ENCODE measurements around the gene DSCAM.

The DSCAM gene

DNA sequence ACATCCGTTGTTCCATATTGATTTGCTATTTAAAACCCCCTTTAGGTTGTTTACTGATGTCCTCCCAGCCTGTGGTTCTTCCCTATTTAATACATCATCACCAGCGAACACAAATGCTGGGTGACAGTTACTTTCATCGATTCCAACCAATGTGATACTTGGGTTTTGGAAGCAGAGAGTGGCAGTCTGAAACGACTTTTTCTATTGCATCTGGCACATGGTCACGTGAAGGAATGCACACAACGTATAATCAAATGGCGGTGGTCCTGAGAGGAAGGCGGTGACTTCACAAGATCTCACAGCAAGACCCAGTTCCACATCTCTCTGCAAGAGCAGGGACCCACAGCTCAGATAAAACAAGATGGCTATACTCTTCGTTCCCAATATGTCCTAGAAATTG lies 213.9 kb downstream of the DSCAM start:
- H3K27ac ChIP-seq, result no peak overlapping the region

DNA sequence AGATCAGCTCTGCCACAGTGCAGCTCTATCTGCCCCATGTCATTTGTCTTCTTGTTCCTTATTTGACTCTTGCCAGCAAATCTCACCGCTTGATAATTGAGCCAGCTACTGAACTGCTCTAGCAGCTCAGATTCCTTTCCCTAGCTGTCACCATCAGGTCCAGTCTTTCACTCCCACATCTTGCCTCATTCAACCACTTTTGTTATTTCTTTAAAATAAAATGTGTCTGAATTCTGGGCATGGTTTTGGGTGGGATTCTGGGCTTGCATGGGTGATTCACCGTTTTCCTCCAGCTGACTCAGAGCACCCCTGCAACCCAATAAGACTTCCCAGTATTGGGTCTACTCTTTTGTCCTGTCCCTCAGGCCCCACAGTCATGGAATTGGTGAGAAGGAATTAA lies 215.7 kb downstream of the DSCAM start:
- H3K4me3 ChIP-seq, result no peak overlapping the region
- no peak overlapping the region for H3K27ac ChIP-seq

More for the DNA sequence above, 213.9 kb downstream of the DSCAM start:
- H3K4me3 ChIP-seq, result no peak overlapping the region

DNA sequence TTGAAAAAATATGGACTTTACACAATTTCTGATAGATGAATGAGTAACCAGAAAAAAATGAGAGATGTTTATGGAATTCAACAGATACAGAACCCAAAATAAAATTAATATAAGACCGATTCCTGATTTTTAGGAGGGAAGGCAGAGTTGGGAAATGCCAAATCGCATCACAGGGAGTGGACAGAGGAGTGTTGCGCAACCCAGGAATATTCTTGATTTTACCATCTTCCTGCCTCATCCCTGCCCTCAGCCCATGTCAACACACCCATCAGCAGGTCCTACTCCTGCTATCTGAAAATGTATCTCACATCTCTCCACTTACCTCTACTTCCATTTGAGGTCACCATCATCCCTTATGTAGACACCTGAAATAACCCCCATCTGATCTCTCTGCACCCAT lies 221.0 kb downstream of the DSCAM start:
- H3K4me3 ChIP-seq, result no peak overlapping the region

DNA sequence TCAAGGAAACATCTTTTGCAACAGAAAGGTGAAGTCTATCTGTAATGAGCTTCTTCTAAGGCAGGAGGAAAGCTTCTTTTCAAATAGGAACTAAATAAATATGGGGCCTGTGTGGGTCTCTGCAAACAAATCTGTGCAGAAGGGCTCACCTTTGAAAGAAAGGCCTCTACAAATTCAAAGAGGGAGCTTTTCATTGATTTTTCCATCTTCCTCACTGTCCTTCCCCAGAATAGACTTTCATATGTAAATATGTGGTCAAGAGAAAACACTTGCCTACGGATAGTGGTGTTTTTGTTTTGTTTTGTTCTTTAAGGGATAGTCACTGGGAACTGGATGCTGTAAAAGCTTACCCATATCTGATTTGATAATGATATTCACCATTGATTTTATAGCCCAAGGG lies 223.4 kb downstream of the DSCAM start:
- no peak overlapping the region for H3K27ac ChIP-seq

More for the DNA sequence above, 221.0 kb downstream of the DSCAM start:
- H3K27ac ChIP-seq, result no peak overlapping the region

DNA sequence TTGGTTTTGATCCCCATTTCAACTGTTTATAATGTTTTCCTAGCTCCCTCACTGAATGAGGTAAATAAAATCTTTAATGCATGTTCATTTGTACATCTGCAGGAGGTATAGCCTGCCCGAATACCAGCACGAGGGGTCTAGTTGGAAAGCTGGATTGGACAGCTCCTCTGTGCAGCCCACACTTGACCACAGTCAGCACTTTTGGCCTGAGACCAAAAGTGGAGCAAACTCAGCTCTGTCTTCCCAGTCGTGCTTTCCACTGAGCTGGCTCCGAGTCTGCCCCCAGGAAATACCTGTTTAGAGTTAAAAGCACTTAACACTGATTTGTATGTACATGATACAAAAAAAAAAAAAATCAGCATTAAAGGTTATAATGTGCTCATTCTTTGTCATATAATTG lies 224.4 kb downstream of the DSCAM start:
- H3K4me3 ChIP-seq, result no peak overlapping the region
- no peak overlapping the region for H3K27ac ChIP-seq

More for the DNA sequence above, 223.4 kb downstream of the DSCAM start:
- H3K4me3 ChIP-seq, result no peak overlapping the region

DNA sequence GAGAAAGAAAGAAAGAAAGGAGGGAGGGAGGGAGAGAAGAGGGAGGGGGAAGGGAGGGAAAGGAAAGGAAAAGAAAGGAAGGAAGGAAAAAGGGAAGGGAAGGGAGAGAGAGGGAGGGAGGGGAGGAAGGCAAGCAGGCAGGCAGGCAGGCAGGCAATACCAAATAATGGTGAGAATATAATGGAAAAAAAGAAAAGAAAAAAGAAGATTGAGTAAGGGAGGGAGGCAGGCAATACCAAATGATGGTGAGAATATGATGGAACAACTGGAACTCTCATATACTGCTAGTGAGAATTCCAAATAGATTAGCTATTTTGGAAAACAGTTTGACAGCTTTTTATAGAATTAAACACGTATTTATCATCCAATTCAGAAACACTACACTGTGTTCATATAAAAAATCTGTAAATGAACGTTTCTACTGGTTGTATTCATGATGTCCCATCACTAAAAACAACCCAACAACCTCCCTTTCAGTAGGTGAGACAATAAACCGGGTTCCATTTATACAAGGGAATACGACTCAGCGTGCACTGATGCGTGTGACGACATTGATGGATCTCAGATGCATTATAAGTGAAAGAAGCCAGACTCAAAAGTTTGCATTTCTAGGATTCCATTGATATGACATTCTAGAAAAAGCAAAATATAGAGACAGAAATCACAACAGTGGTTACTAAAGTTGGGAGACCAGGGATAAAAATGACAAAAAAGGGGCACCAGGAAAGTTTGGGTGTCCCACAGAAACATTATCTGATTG lies 226.4 kb downstream of the DSCAM start:
- Histone ChIP-seq H3K4me3 (no peak overlapping the region), H3K27ac (no peak overlapping the region)

DNA sequence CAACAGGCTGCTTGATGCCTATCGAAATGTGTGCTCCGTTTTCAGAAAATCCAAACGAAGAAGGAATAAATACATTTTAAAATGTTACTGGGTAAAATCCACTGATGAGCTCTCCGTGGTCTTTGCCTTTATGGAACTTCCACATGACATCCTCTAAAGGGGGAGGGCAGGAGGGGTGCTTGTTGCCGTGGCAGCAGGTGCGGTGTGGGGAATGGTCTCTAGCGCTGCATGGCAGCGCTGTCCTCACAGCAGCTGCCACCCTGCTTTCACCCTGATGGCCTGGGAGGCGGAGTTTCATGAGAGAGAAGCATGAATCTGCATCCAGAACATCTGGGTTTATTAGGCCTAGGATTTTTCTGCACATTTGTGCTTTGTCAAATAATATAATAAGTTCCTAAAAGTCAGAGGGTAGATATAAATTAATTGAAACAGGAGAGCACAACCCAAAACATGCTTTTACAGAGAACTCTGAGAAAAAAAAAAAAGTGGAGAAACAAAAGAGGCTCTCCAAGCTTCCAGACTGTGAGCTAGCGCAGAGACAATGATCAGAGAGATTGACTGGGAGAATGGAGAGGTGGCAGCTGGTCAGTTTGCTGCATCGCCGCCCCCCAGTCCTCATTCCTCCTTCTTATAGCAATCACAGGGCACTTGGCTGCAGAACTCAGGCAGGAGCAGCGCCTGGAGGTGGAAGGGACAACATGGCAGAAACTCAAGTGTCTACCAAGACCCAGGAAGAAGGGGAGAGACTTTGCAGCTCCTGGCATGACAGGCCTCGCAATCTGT lies 228.6 kb downstream of the DSCAM start:
- H3K4me3 ChIP-seq, result no peak overlapping the region
- no peak overlapping the region for H3K27ac ChIP-seq

DNA sequence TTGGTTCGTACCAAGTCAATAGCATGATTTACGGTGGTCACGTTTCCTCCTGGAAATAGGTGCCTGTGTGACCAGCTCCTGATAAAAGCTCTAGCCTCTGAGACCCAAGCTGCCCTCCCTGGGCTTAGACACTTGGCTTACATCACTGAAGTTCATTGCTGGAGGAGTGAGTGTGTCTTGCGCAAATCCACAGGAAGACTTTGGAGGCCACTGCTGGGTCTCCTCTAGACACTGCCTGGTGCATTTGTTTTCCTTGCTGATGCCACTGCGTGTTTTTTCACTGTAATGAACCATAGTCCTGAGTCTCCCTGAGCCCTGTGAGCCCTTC lies 230.6 kb downstream of the DSCAM start:
- H3K27ac ChIP-seq, result no peak overlapping the region
- no peak overlapping the region for H3K4me3 ChIP-seq

DNA sequence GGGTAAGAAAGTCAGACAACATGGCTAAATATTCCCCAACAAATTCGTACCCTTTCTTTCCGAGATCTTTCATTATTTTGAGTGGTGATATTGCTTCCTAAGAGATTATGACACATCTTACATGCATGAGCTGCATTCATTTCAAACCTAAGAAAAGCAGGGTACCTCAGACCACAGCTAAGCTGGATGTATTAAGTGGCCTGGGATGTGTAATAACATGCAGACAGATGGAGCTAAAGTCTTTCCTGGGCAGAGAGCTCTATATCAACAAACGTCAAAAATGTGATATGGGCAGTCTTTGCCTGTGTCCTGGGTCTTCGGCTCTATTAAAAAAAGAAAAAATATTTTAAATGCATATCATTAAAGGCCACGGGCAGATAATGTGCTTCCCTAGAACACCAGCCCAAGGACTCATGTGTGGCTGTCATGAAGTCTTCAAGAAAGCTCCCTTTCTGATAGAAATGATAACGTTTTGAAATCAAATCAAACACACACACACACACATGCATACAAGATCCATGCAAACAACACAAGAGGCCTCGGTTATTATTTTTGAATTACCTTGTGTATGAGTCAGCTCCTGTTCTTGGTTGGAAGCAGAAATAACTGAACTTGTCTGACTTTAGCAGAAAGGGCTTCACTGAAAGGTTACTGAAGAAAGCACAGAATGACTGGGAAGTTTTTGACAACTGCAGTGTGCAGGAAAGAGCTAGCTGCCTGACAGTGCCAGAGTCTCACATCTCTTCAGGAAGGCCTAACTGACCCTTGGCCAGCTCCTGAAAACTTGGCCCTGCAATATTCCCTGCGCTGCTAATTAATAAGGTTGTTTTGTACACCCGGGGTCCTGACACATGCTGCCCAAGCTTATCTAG lies 231.2 kb downstream of the DSCAM start:
- no peak overlapping the region for H3K4me3 ChIP-seq
- H3K27ac ChIP-seq, result no peak overlapping the region

DNA sequence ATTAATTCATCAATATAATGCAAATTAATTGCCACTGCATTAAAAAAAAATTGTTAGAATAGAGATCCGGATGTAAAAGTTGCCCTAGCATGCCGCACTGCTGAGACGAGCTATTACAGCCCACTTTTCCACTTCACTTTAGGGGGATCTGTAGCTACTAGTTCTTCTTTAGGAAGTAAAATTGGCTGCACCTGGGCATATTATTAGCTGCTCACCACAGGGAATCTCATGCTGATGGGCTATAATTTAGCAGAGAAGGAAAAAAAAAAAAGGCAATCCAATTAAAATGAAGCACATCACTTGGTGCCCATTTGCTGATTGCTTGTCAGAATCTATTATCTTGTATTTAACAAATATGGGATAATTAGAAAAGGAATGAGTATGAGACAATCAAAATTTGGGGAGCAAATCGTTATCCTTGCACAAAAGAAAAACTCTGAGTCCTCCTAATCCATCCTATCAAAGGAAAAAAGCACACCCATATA lies 233.4 kb downstream of the DSCAM start:
- Histone ChIP-seq H3K27ac (no peak overlapping the region), H3K4me3 (no peak overlapping the region)

DNA sequence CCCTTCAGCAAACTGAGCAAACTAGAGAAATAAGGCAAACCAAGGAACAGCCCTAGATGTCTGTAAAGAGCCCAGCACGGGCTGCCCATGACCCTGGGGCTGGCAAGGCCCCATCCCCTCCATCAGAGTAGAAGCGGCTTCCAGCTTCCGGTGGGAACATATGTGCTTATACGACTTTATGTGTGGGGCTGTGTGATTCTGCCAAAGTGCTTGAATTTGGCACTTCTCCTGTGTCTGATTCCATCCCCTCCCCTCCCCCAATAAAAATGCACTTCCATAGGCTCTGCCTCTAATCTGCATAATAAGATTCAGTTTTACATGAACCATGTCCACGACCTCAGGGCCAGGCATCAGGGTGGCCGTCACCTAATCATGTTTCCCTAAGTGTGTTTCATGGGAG lies 236.6 kb downstream of the DSCAM start:
- Histone ChIP-seq H3K4me3 (no peak overlapping the region), H3K27ac (no peak overlapping the region)

DNA sequence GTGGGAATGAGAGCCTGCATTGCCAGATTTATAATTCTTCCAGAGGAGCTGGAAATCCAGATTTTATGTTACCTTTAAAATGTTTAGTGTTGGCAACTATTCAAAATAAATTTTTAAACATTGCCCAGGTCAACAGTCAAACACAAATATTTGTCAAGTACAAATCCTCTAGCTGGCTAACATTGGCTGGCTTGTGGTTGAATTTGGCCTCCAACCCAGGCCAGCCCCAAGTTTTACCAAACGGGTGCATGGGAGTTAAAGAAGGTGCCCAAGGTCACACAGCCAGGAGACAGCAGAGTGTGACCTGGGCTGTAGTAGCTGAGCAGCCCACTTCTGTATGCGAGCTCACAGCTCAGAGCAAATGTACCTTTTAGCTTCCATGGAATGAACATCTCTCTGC lies 240.6 kb downstream of the DSCAM start:
- H3K4me3 ChIP-seq, result no peak overlapping the region

DNA sequence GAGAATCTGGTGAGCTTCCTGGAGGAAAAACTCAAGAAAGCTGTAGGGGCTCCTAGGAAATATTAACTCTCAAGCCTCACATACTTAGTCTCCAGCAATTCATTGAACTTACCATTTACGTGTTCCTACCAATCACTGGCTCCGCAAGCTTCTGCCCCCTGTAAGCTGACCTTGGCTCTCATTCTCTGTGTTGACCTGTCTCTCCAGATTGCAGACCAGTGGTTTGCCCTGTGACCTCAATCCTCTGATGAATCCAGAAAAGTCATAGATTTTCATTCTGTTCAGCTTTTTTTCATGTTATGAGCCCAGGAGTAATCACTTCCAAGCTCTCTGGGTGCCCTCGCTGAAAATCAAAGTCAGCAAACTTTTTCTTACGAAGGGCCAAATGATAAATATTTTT lies 241.9 kb downstream of the DSCAM start:
- H3K4me3 ChIP-seq, result no peak overlapping the region
- no peak overlapping the region for H3K27ac ChIP-seq

More for the DNA sequence above, 240.6 kb downstream of the DSCAM start:
- H3K27ac ChIP-seq, result no peak overlapping the region

DNA sequence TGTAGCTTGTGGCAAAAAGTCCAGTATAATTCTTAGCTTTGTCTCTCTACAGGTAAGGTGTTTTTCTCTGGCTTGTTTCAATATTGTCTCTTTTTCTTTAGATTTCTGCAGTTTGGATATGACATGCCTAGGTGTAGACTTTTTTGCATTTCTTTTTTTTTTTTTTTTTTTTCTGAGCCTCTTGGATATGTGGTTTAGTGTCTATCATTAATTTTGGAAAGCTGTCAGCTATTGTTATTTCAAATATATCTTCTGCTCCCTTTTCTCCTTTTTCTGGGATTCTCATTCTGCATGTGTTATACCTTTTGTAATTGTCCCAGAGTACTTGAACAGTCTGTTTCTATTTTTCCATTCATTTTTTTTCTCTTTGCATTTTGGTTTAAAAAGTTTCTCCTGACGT lies 243.2 kb downstream of the DSCAM start:
- Histone ChIP-seq H3K27ac (no peak overlapping the region), H3K4me3 (no peak overlapping the region)

DNA sequence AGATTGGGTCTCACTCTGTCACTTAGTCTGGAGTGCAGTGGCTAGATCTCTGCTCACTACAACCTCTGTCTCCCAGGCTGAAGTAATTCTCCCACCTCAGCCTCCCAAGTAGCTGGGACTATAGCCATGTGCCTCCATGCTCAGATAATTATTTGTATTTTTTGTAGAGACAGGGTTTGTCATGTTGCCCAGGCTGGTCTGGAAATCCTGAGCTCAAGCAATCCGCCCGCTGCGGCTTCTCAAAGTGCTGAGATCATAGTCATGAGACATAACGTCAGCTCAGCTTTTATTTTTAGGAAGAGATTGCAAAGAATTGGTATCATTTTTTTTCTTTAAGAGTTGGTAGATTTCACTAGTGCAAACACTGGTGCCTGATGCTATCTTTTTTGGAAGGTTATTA lies 244.9 kb downstream of the DSCAM start:
- Histone ChIP-seq H3K27ac (no peak overlapping the region), H3K4me3 (no peak overlapping the region)

DNA sequence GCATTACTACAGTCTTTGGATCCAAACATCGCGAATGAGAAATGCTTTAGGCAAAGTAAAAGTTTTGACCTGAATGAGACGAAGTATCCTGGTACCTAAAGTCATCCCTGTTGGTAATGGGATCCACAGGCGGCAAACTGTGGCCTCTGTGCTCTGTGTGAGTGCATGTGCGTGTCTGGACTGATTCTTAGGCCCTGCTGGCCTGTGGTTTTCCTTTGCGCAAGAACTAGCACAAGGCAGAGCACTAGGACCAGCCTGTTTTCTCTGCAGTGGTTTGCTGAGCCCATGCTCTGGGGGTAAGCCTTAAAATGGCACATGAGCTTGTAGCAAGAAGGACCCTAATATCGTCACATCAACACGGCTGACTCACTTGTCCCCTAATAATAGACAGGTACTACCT lies 251.2 kb downstream of the DSCAM start:
- Histone ChIP-seq H3K27ac (no peak overlapping the region), H3K4me3 (no peak overlapping the region)

DNA sequence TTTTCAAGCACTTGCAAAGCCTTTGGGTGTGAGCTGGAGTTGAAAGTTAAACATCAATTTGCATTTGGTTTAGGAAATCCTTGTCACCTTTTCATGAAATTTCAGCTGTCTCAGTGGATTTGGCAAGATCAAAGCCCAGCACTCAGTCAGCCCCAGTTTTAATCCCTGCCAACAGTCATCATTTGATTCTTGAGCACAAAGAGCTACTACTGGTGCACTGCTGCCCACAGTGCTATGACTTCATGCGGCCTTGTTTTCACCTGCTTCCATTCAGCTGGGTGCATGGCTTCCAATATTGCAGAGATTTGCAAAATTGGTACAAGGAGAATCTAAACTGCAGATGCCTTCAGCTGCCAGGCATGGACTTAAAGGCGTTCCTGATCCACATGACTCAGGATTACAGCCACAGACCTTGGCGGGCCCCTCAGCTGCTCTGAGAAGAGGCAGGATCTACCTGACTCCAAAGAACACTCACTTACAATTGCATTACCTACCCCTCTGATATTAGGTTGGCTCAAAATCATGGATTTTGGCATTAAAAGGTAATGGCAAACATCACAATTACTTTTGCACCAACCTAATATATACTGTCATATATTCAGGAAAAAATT lies 259.1 kb downstream of the DSCAM start:
- no peak overlapping the region for H3K27ac ChIP-seq
- no peak overlapping the region for H3K4me3 ChIP-seq

DNA sequence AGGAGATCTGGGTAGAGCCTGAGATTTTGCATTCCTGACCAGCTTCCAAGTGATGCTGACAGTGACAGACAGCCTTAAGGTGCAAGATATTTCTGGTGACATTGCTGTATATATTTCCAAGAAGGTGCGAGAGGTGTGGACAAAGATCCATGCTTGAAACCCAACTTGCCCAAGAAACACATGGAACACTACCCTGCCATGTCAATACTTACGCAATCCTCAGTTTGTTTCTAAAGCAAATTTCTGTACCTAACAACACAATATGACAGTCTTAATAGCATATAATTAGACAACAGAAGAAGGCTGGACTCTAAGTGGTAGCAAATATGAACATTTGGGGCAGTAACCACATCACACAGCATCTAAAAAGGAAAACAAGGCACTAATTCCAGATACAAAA lies 260.4 kb downstream of the DSCAM start:
- no peak overlapping the region for H3K4me3 ChIP-seq
- H3K27ac ChIP-seq, result no peak overlapping the region

DNA sequence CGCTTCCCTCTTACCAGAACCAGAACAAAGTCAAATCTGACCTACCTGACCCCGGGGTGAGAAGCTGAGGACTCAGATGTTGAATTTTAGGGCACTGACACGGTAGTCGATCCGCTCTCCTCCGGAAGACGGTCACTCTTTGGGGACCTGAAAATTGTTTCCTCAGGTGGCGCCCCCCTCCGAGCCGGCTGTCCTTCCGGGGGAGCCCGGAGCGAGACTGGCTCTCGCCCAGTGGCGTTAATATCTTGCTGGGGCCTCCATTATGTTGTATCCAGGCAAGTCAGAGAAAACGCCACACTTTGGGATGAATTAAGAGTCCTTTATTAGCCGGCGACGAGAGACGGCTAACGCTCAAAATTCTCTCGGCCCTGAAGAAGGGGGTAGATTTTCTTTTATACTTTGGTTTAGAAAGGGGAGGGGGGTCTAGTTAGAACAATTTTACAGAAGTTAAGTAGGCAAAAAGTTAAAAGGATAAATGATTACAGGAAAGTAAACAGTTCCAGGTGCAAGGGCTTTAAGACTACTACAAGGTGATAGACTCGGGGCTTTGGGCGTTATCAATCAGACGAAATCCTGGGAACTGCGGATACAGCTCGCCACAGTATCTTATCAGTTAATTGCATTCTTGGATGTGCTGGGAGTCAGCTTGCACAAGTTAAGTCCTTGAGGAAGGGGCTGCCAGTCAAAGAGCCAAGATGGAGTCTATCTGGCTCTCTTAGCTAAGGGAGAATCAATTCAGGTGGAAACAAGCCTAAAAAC lies 269.5 kb downstream of the DSCAM start:
- no peak overlapping the region for H3K4me3 ChIP-seq

More for the DNA sequence above, 269.5 kb downstream of the DSCAM start:
- H3K27ac ChIP-seq, result no peak overlapping the region
